NCI-H1417 (cell line): ENCODE measurements around the gene CHRNA10.

Source experiments
- DNase-seq, 3 experiments: peaks; one replicate each; lab custom pipeline; 2025; lab: John Stamatoyannopoulos, UW

The CHRNA10 gene, protein sequence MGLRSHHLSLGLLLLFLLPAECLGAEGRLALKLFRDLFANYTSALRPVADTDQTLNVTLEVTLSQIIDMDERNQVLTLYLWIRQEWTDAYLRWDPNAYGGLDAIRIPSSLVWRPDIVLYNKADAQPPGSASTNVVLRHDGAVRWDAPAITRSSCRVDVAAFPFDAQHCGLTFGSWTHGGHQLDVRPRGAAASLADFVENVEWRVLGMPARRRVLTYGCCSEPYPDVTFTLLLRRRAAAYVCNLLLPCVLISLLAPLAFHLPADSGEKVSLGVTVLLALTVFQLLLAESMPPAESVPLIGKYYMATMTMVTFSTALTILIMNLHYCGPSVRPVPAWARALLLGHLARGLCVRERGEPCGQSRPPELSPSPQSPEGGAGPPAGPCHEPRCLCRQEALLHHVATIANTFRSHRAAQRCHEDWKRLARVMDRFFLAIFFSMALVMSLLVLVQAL

DNA sequence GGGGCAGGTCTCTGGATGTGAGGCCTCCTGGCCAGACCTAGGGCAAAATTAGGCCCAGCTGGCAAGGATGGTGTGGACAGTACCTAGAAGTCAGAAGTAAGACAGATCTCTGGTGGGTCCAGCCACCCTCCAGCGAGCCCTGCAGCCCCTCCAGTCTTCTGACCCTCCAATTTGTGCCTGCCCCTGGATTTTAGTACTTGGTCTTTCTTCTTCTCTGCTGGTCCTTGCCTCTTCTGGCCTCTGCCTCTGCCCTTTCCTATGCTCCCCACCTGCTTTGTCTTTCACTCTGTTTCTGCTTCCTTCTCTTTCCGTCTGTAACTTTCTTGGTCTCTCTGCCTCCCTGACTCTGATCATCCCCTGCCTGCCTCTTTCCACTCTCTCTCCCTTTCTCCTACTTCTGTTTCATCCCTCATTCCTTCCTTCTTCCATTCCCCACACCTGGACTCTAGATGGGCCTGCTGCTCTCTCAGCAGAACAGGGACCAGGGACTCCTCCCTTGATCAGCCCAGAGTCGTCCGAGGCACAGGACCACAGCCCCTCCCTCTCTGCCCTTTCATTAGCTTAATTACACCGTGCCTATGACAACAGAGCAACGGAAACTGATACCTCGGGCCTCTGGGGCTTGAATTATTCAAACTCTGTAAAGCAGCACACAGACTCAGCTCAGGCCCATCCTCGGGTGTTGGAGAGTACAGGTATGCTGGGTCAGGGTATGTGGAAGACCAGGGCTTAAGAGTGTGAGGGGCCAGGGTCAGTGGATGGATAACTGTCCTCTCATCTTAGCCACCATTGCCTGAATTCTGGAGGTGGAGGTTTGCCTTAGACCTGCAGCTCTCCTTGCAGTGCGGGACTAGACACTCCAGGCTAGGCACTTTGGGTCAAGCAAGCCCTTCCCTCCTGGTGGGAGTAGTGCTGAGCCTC, at the start of gene CHRNA10:
Gene CHRNA10 (minus strand): TSS at position 51 of the 921 bp plus-strand sequence. CDS start 72 bp downstream, outside the sequence.
- DNase-seq, result peak in 2 of 3 experiments; percentile 16 to 55

DNA sequence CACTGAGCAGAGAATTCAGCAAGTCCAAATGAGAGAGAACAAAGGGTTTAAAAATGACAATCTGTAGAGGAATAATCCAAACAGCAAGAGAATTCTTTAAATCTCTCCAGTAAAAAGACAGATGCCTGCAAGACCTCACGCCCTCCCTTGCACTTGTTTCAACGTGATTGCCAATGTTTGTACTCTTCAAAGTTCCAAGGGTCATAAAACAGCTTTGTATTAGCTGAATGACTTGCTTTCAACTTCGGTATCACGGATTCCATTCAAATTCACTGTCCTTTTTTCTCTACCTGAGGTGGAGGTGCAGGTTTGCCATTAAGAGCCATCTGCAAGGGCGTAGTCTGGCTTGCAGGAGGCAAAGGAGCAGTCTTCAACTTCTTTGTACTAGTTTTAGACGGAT, 41.1 kb upstream of the CHRNA10 start:
- no peak for DNase-seq

DNA sequence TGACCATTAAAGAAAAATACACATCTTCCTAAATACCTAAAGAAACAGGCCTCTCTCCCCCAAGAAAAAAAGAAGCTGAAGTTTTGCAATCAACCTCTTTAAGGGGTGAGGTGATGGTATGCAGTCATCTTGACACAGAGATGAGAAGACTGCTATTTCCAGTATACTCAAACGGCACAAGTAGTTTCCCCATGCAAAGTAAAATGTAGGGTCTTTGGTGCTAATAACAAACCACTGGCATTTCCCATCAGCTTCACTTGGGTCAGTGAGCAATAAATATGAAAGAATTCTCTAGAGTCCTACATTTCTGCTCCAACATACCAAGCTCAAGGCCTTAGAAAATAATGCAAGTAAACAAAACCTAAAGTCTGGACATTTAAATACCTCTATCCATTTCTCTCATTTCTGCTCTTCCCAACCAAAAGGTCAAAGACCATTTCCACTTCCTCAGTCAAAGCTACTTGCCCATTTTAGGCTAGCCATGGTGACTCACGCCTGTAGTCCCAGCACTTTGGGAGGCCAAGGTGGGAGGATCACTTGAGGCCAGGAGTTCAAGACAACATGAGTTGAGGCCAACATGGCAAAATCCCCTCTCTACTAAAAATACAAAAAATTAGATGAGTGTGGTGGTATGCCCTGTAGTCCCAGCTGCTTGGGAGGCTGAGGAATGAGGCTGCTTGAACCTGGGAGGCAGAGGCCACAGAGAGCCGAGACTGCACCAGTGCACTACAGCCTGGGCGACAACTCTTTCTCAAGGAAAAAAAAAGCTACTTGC, 39.5 kb upstream of the CHRNA10 start:
- no peak for DNase-seq

GRCh38 chr11:3709977-3710376, 38.8 kb upstream of the CHRNA10 start:
- no peak for DNase-seq

DNA sequence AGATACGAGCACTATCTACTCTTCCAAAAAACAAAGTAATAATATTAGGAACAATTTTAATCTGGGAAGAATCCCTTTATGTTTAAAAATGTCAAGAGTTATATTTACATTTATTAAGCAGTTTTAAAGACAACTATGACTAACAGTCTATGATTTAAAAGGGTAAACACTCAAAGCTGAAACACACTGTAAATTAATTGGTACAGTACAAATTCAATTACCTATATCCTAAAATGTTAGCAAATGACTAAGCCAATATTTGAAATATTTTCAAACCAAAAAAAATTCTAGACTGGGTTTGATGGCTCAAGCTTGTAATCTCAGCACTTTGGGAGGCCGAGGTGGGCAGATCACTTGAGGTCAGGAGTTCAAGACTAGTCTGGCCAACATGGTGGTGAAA, 36.0 kb upstream of the CHRNA10 start:
- no peak for DNase-seq

DNA sequence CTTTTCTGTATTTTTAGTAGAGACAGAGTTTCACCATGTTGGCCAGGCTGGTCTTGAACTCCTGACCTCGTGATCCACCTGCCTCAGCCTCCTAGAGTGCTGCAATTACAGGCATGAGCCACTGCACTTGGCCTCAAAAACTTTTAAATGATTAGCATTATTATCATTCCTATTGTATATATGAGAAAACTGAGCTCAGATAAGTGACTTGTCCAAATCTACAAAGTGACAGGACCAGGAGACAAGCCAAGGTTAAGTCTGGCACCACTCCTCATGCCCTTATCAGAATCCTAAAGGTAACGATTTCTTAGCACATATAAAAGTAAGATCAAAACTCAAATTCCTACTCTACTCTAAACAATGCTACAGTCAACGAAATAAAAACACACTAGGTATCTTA, 32.2 kb upstream of the CHRNA10 start:
- DNase-seq, result no peak

GRCh38 chr11:3700910-3701309, 29.7 kb upstream of the CHRNA10 start:
- no peak for DNase-seq

DNA sequence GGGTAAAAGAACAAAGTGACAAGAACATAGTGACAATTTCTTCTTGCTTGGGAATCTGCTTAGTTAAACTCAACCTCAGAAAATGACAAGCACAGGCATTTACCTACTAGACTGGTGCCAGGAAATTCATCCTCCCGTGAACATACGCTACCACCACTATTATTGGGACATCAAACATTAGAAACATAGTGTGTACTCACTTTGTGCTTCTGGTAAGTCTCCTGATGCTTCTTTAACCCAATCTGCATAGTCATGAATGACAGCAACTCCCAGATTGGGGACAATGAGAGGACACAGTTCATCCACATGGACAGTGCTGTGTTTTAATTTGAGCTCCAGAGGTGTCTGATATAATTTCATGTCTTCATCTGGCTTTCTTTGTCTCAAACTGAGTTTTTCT, 29.2 kb upstream of the CHRNA10 start:
- DNase-seq, result no peak

GRCh38 chr11:3686751-3687150, 15.6 kb upstream of the CHRNA10 start:
- no peak for DNase-seq

GRCh38 chr11:3685923-3686322, 14.7 kb upstream of the CHRNA10 start:
- peak in 1 of 3 experiments; percentile 43 for DNase-seq

DNA sequence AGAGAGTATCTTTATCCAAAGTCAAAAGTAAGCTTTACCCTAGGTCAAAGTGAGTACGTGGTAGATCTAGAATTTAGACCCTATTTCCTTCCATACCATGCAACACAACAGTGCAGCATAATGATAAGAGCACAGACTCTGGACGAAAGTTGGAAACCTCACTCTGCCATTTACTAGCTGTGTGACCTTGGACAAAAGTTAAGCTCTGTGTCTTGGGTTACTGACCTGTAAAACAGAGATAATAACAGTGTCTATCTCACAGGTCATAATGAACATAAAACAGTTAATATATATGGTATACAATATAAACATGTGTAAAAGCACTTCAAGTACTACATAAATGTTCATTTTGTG, 13.6 kb upstream of the CHRNA10 start:
- no peak for DNase-seq

- DNase-seq, result no peak
Observed at GRCh38 chr11:3684129-3684818, 13.1 kb upstream of the CHRNA10 start.

DNA sequence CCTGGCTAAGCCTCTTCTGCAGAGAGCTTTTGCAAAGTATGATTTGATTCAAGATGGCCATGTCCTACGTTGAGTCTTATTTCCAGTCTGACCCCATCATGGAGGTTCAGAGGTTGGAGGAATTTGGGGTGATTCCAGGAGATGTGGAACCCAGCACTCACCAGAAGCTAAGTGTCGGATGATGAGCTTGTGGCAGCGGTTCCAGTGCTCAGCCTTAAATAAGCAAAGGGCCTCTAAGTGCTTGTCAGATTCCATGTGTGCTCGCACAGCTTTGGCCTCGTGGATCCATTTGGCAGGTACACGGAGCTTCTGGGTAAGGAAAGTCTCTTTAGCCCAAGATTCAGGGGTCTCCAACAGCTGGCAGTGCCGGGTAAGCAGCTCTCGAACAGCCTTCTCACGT, 11.9 kb upstream of the CHRNA10 start:
- DNase-seq, result no peak

DNA sequence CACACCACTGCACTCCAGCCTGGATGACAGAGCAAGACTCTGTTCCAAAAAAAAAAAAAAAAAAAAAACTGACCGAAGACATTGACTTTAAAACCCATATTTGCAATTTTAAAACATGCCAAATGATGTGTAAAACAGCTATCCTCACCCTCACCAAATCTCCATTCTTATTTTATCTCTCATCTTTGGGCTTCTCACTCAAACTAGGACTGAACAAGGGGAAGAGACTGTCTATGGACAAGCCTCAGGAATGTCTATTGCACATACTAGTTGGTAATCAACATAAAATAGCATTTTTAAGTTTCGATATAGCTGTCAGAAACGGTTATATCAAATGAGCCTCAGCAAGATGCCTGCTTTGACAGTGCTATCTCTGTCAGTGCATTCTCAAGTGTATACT, 7.9 kb upstream of the CHRNA10 start:
- no peak for DNase-seq

- DNase-seq, result no peak
Observed at GRCh38 chr11:3675971-3676370, 4.8 kb upstream of the CHRNA10 start.

DNA sequence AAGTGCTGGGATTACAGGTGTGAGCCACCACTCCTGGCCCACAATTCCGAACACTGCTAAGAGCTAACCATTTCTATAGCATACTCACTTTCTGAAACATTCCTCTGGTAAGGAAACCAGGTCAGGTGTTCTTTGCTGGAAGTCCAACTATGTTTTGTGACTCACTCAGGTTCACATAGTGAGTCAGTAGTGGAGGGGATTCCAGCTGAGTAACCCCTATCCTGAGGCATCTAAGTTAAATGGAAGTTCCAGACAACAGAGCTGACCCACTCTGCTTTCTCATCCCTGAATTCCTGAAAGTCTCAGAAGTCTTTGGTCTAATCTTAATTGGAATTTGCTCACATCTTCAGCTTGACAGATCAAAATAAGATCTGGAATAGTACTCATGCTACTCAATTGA, 3.0 kb upstream of the CHRNA10 start:
- no peak for DNase-seq

DNA sequence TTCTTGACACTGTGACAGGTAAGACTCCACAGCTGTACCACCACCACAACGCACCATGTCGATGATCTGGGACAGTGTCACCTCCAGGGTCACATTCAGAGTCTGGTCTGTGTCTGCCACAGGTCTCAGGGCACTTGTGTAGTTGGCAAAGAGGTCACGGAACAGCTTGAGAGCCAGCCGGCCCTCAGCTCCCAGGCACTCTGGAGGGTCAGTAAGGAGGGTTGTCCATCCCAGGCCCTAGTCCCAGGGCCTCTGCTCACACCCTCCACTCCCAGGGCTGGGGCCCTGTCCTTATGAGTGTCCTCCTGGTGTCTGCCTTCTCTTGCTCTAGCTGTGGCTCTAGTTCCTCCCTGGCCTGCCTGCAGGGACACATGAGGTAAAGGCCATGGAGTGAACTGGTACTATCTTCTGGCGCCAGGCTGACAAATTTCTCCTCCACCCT, 1.4 kb downstream of the CHRNA10 start:
- no peak for DNase-seq

DNA sequence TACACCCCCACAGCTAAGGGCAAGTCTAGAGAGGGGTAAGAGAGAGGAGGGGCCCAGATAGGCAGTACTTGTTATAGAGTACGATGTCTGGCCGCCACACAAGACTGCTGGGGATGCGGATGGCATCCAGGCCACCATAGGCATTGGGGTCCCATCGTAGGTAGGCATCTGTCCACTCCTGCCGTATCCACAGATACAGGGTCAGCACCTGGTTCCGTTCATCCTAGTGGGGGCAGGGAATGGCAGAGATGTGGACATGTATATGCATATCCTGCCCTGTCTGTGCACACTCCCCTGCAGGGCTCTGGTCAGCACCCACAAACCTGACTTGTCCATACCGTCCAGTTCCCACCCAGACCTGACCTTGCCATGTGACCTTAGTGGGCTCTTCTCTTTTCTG, 2.1 kb downstream of the CHRNA10 start:
- DNase-seq, result no peak

- DNase-seq, result no peak
Observed at GRCh38 chr11:3667149-3668035, 3.8 kb downstream of the CHRNA10 start.

GRCh38 chr11:3666023-3666530, 5.1 kb downstream of the CHRNA10 start:
- DNase-seq, result no peak
